ENCODE results near the gene SLC19A1.

SLC19A1 gene

DNA sequence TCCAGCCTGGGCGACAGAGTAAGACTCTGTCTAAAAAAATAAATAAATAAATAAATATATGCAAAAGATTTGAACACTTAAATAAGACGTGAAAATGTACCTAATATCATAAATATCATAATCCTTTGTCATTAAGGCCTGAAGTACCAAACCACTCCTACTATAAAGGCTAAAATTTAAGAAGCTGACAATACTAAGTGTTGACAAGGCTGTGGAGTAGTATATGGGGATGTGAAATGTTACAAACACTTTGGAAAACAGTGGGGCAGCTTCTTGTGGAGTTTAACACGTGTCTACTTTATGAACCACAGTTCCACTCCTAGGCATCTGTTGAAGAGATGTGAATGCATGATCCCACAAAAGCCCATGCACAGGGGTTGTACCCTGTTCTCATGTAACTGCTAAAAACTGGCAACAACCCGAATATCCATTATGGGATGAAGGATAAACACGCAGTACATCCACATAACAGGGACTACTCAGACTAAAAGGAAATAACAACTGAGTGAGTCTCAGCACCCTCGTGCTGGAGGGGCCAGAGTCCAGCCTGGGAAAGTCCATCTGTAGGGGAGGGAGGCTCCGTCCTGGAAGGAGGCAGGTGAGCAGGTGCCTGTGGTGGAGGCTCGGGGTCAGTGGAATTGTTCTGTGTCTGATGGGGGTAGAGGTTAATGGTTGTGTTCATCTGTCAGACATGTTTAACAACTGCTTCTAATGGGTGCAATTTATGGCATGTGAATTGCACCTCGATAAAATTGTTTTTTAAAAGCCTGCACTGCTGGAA, 6.7 kb upstream of the SLC19A1 start:
- in situ Hi-C loops (cut with MboI; ENCODE audit: low sequenced_read_pairs): no loop called here

DNA sequence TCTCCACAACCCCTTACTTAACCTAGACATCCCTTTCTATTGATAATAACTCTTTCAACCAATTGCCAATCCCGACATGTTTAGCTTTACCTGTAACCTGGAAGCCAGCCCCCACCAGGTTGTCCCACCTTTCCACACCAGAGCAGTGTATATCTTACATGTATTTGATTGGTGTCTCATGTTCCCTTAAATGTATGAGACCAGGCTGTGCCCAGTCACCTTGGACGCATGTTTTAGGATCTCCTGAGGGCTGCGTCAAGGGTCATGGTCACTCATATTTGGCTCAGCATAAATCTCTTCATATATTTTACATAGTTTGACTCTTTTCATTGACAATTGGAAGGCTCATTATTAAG, 5.3 kb upstream of the SLC19A1 start:
- in situ Hi-C loops (cut with MboI; ENCODE audit: low sequenced_read_pairs): no loop called here

- in situ Hi-C loops (cut with MboI; ENCODE audit: low sequenced_read_pairs): no loop called here
Observed at GRCh38 chr21:45546636-45547544, 4.7 kb upstream of the SLC19A1 start.

DNA sequence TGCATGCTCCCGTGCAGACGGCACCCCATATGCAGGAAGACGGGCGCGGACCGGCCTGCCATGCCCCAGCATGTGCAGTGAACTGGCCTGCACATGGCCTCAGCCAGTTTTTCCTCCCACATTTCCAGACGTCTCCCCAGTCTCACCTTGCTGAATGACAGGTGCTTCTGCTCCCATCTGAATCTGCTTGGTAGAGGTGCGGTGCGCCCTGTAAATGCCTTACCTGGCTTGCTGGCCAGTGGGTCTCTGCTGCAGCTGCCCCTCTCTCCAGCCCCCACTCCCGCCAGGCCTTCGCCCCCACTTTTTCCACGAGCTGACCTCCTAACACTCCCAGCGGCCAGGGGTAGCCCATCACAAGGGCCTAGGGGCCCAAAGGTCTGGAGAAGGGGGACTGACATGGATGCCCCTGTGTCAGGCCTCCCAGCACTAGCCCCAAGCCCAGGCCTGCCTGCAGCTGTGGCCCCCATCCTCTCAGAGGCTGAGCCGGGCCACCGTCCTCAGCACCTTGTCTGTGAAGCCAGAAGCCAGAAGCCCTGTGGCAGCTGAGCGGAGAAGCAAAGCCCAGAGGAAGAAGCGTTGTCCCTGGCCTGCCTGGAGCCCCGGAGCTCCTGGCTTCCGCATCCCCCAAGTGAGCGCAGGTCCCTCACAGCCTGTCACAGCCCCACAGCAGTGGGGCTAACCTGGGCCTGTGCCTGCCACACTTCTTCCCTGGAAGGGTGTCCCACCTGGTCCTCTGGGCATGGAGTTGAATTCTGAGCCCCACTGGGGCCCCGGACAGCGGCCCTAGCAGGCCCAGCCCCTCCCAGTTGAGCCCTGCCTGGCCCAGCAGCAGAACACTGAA, 3.7 kb upstream of the SLC19A1 start:
- in situ Hi-C loops (cut with MboI; ENCODE audit: low sequenced_read_pairs): no loop called here

GRCh38 chr21:45545236-45545570, 3.0 kb upstream of the SLC19A1 start:
- in situ Hi-C loops (cut with MboI; ENCODE audit: low sequenced_read_pairs): no loop called here

DNA sequence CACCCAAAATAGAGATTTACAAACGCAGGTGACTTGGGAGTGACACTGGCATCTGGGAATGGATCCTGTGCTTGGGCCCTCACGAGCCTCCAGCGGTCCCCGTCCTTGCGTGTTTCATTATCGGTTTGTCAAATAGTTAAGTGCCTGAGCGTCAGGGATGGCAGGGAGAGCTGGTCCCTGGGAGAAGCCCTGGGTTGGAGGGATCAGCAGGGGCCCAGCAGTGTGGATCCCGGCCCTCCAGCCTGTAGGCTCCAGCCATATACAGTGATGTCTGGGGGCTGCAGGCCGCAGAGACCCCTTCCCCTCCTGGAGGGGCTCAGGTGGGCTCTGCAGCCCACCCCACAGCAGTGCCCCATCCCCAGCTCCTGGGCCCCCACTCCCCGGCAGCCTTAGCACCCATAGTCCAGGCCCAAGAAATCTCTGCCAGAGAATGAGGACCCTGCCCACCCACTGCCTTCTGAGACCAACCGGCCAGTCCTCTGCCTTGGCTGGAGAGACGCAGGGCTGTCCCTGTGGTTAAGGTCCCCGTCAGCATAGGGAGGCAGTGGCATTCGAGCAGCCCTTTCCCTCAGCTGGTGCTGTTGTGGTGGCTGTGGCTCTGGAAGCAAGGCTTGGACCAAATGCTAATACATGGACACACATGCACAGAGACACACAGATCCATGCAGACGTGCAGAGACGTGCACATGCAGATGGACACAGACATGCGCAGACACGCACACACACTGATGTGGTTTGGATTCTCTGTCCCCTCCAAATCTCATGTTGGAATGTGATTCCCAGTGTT, 2.4 kb upstream of the SLC19A1 start:
- in situ Hi-C loops (cut with MboI; ENCODE audit: low sequenced_read_pairs): no loop called here

- in situ Hi-C loops (cut with MboI; ENCODE audit: low sequenced_read_pairs): no loop called here
Observed at GRCh38 chr21:45543710-45544448, 1.6 kb upstream of the SLC19A1 start.

DNA sequence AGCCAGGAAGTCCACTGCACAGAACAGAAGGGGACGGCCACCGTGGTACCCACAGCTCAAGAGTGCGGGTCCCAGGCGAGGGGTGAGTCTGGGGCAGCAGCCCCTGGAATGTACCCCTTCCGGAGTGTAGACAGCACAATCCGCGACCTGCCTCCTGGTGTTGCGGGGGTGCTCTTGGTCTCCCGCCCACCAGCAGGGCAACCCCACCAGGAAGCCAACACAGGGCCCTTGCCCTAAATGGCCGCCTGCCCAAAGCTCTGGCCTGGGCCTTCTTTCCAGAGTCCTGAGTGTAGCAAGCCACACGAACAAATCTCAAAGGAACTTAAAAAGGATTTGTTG, 1.1 kb upstream of the SLC19A1 start:
- in situ Hi-C loops (cut with MboI; ENCODE audit: low sequenced_read_pairs): no loop called here

- in situ Hi-C loops (cut with MboI; ENCODE audit: low sequenced_read_pairs): no loop called here
Observed at GRCh38 chr21:45542667-45543370, 579 bp upstream of the SLC19A1 start.

DNA sequence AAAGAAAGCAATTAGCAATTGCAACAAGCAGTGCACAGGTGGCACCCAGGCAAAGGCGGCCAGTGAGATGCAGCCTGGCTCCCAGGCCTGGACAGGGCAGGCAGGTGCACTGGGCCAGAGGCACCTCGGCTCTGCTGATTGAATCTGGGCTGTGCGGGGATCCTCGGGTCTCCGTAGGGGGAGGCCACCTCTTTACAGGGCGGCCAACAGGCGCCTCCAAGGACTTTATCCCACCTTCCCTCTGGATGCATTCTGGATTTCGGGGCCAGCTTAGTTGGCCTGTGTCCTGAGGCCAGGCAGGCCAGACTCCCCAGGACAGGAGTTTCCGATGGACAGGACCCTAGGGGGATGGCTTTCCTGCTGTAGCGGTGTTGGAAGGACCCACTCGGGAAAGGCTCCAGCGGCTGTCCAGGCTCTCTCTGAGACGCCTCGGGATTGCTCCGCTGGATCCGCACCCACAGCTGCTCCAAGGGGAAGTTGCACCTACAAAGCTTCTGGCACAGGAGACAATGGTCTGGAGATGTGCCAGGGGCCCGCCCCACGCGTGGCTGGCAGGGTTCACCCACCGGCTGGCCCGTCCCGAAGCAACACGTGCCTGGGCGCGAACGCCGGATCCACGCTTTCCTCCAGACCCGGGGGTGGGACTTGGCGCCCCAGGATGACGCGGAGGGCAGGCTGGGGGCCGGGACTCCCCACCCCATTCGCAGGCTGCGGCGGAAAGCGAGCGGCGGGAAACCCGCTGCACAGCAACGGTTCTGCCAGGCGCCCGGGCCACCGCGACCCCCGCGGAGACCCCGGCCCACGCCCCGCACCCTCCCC, 810 bp downstream of the SLC19A1 start:
- in situ Hi-C loops (cut with MboI; ENCODE audit: low sequenced_read_pairs): no loop called here

GRCh38 chr21:45540601-45540970, 1.7 kb downstream of the SLC19A1 start:
- in situ Hi-C loops (cut with MboI; ENCODE audit: low sequenced_read_pairs): no loop called here

GRCh38 chr21:45539796-45540600, 2.2 kb downstream of the SLC19A1 start:
- in situ Hi-C loops (cut with MboI; ENCODE audit: low sequenced_read_pairs): no loop called here

DNA sequence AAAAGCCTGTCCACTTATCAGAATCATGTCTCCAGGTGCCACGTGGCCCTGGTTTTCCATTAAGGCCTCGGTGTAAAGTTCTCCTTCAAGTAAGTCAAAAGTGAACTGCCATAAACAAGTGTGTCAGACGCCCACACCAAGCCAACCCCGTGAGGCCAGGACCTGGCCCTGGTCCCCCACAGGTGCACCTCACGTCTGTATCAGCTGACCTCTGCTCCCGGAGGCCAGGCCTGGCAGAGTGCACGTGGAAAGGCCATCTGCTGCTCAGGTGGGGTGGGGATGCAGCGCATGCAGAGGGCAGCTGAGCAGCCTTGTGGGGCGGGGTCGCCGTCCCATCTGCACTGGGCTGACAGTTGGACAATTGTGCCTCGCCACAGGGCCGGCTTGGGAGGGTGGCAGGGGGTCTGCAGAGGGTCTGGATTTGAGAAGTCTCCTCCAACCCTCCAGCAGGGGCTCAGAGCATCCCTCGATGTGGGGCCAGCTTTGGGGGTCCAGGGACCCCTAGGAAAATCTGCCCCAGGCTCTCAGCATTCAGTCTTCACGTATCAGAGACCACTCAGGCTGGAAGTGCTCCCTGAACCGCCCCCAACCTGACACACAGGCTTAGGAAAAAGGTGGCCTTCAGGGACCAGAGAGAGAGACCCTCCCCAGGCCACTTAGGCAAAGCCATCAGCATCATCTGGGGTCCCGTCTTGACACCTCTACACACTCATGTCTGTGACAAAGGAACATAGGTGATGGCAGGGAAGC, 3.0 kb downstream of the SLC19A1 start:
- in situ Hi-C loops (cut with MboI; ENCODE audit: low sequenced_read_pairs): no loop called here

DNA sequence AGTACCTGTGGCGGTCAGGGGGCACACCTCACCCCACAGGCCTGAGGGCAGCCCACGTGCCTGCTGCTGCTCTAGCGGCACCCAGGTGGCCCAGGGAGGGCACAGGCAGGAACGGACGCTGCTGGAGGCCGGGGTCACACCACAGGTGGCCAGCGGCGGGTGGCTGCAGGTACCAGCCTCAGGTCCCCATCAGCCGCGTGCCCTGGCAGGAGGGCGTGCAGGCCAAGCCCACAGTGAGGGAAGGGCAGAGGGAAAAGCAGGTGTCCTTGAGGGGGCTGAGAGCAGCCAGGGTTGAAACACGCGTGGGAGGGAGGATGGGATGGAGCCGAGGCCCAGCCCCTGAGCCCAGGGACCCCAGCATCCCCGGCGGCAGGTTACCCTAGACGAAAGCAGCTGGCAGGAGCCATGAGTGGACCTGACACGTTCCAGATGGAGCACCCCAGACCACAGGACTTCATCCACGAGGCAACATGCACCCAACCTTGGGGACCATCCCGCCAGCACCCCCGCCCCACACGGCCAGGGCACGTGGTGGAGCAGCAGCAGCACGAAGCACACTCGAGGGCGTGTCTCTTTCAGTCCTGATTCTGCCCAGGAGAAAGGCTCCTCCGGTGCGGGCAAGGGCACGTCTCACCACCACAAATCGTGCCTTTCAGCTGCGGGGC, 3.7 kb downstream of the SLC19A1 start:
- in situ Hi-C loops (cut with MboI; ENCODE audit: low sequenced_read_pairs): no loop called here

DNA sequence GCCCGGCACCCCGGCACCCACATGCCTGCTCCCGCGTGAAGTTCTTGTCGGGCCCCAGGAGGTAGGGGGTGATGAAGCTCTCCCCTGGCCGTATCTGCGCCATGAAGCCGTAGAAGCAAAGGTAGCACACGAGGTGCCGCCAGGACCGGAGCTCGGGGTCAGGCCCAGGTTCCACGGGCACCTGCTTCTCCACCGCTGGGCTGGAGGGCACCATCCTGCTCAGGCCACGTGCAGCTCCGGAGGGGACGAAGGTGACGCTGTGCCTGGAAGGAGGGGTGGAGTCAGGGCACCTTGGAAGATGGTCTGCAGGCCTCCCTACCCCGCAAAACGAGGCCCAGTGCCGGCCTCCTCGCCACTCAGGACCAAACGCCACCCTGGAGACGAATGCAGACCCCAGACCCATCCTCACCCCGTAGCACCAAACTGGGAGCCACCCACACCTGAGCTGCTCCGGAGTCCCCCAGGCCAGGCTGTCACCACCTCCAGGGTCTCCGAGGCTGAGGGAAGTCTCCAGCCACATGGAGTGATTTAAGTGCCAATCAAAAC, 4.4 kb downstream of the SLC19A1 start:
- in situ Hi-C loops (cut with MboI; ENCODE audit: low sequenced_read_pairs): no loop called here

GRCh38 chr21:45537111-45537745, 5.0 kb downstream of the SLC19A1 start:
- in situ Hi-C loops (cut with MboI; ENCODE audit: low sequenced_read_pairs): no loop called here
